GM21360 (cell line): Measurements from ENCODE around the gene STXBP6.
"Not testable (repeated sequence)": the region's sequence is repeated elsewhere in the genome, so short reads cannot be mapped to it uniquely, and the experiment has no call there.

Experiments used
- ATAC-seq: cut with Tn5 transposase; IDR thresholded peaks from one replicate; pipeline ENCODE4 v1.9.1; 2021; ENCODE audit warnings: mild to moderate bottlenecking, moderate library complexity; ENCODE audit not compliant: unreplicated experiment

STXBP6 gene

GRCh38 chr14:24959791-24960331 lies 90.1 kb downstream of the STXBP6 start:
- ATAC-seq: peak; percentile 55

GRCh38 chr14:24958271-24958670 lies 91.7 kb downstream of the STXBP6 start:
- no peak for ATAC-seq

GRCh38 chr14:24957814-24958213 lies 92.1 kb downstream of the STXBP6 start:
- ATAC-seq: no peak

- ATAC-seq: no peak
Measured at GRCh38 chr14:24956104-24956503, 93.8 kb downstream of the STXBP6 start.

GRCh38 chr14:24954700-24955037 lies 95.3 kb downstream of the STXBP6 start:
- ATAC-seq: no peak

GRCh38 chr14:24954037-24954699 lies 95.8 kb downstream of the STXBP6 start:
- peak; percentile 70 for ATAC-seq

GRCh38 chr14:24952851-24953666 lies 96.9 kb downstream of the STXBP6 start:
- ATAC-seq: no peak

GRCh38 chr14:24948261-24948847 lies 101.6 kb downstream of the STXBP6 start:
- no peak for ATAC-seq

- ATAC-seq: no peak
Measured at GRCh38 chr14:24947131-24947530, 102.8 kb downstream of the STXBP6 start.

- no peak for ATAC-seq
Measured at GRCh38 chr14:24944800-24945199, 105.1 kb downstream of the STXBP6 start.

GRCh38 chr14:24943024-24943423 lies 106.9 kb downstream of the STXBP6 start:
- ATAC-seq: no peak

- peak; percentile 41 for ATAC-seq
Measured at GRCh38 chr14:24941719-24942118, 108.2 kb downstream of the STXBP6 start.

- no peak for ATAC-seq
Measured at GRCh38 chr14:24940213-24940783, 109.6 kb downstream of the STXBP6 start.

- no peak for ATAC-seq
Measured at GRCh38 chr14:24938593-24938992, 111.4 kb downstream of the STXBP6 start.

GRCh38 chr14:24937300-24937699 lies 112.6 kb downstream of the STXBP6 start:
- ATAC-seq: no peak

GRCh38 chr14:24936773-24937172 lies 113.2 kb downstream of the STXBP6 start:
- not testable (repeated sequence) for ATAC-seq

- no peak for ATAC-seq
Measured at GRCh38 chr14:24935796-24936195, 114.2 kb downstream of the STXBP6 start.

- ATAC-seq: no peak
Measured at GRCh38 chr14:24928386-24928900, 121.5 kb downstream of the STXBP6 start.

- ATAC-seq: no peak
Measured at GRCh38 chr14:24927809-24928208, 122.1 kb downstream of the STXBP6 start.

- ATAC-seq: no peak
Measured at GRCh38 chr14:24925771-24926374, 124.1 kb downstream of the STXBP6 start.

- ATAC-seq: no peak
Measured at GRCh38 chr14:24924544-24924943, 125.4 kb downstream of the STXBP6 start.
